Stimulated activated CD4-positive, alpha-beta T cell treated with anti-CD3 and anti-CD28 coated beads, Interleukin-2, amount 100 ng/mL, for 24 hours (primary cell): Measurements from ENCODE around the gene GCNT4.
A peak's percentile ranks its signal among the peaks of the same experiment; 100 is the strongest.
"Not testable (repeated sequence)": the region's sequence is repeated elsewhere in the genome, so short reads cannot be mapped to it uniquely, and the experiment has no call there.

ENCODE experiments used
- DNase-seq, 2 donors: peaks; one replicate each; pipeline ENCODE4 v3.0.0-alpha.2; 2020

GCNT4 gene

GRCh38 chr5:75052192-75053053 lies at the start of gene GCNT4:
Gene GCNT4 (minus strand): TSS chr5:75052558. CDS start chr5:75030037, 22,521 bp downstream.
- DNase-seq, result peak; percentile 40 to 63

GRCh38 chr5:75095956-75096355 lies 43.6 kb upstream of the GCNT4 start:
- DNase-seq, result not testable (repeated sequence)

- DNase-seq, result no peak
These were observed 39.2 kb upstream of the GCNT4 start for GRCh38 chr5:75091597-75091996.

GRCh38 chr5:75089662-75090061 lies 37.3 kb upstream of the GCNT4 start:
- DNase-seq, result no peak

- DNase-seq, result peak; percentile 18 to 30
These were observed 36.8 kb upstream of the GCNT4 start for GRCh38 chr5:75089137-75089536.

- DNase-seq, result no peak
These were observed 36.3 kb upstream of the GCNT4 start for GRCh38 chr5:75088648-75089047.

- DNase-seq, result no peak
These were observed 29.2 kb upstream of the GCNT4 start for GRCh38 chr5:75081510-75081909.

GRCh38 chr5:75079346-75079745 lies 27.0 kb upstream of the GCNT4 start:
- DNase-seq, result not testable (repeated sequence)

- DNase-seq, result no peak
These were observed 25.7 kb upstream of the GCNT4 start for GRCh38 chr5:75078027-75078426.

GRCh38 chr5:75072061-75072460 lies 19.7 kb upstream of the GCNT4 start:
- DNase-seq, result no peak

- no peak for DNase-seq
These were observed 18.7 kb upstream of the GCNT4 start for GRCh38 chr5:75071100-75071499.

GRCh38 chr5:75067434-75067833 lies 15.1 kb upstream of the GCNT4 start:
- no peak for DNase-seq

- DNase-seq, result no peak
These were observed 10.7 kb upstream of the GCNT4 start for GRCh38 chr5:75062925-75063531.

GRCh38 chr5:75059912-75060545 lies 7.7 kb upstream of the GCNT4 start:
- DNase-seq, result peak in 1 of 2 donors; percentile 32

- DNase-seq, result no peak
These were observed 6.7 kb upstream of the GCNT4 start for GRCh38 chr5:75058986-75059535.

- DNase-seq, result no peak
These were observed 5.2 kb upstream of the GCNT4 start for GRCh38 chr5:75057561-75057960.

- DNase-seq, result no peak
These were observed 3.4 kb upstream of the GCNT4 start for GRCh38 chr5:75055727-75056144.

GRCh38 chr5:75054134-75054930 lies 2.0 kb upstream of the GCNT4 start:
- peak in 1 of 2 donors; percentile 22 for DNase-seq

- peak; percentile 58 to 62 for DNase-seq
These were observed 1.2 kb upstream of the GCNT4 start for GRCh38 chr5:75053304-75054133.

GRCh38 chr5:75053054-75053303 lies 621 bp upstream of the GCNT4 start:
- no peak for DNase-seq

- peak; percentile 28 to 32 for DNase-seq
These were observed 1.1 kb downstream of the GCNT4 start for GRCh38 chr5:75051217-75051751.

GRCh38 chr5:75050415-75050814 lies 1.9 kb downstream of the GCNT4 start:
- peak; percentile 23 to 35 for DNase-seq
